HG03064 (cell line): Measurements from ENCODE around the gene SLC39A13.
A peak's percentile ranks its signal among the peaks of the same experiment; 100 is the strongest.

ENCODE experiments used
- ATAC-seq: cut with Tn5 transposase; IDR thresholded peaks from one replicate; pipeline ENCODE4 v1.9.1; 2021; ENCODE audit warnings: low read depth; ENCODE audit not compliant: unreplicated experiment

Gene SLC39A13

GRCh38 chr11:47426062-47426956 lies 17.9 kb downstream of the SLC39A13 start, which contains the start of gene PSMC3:
PSMC3 (minus strand) TSS chr11:47426439; CDS start chr11:47426279, 160 bp downstream.
- ATAC-seq: peak; percentile 90

- ATAC-seq: no peak
Observed at GRCh38 chr11:47430524-47430923, 22.1 kb downstream of the SLC39A13 start.

GRCh38 chr11:47431356-47432083 lies 23.1 kb downstream of the SLC39A13 start:
- ATAC-seq: no peak

- ATAC-seq: no peak
Observed at GRCh38 chr11:47433157-47433556, 24.8 kb downstream of the SLC39A13 start.

- no peak for ATAC-seq
Observed at GRCh38 chr11:47434011-47434786, 25.8 kb downstream of the SLC39A13 start.

DNA sequence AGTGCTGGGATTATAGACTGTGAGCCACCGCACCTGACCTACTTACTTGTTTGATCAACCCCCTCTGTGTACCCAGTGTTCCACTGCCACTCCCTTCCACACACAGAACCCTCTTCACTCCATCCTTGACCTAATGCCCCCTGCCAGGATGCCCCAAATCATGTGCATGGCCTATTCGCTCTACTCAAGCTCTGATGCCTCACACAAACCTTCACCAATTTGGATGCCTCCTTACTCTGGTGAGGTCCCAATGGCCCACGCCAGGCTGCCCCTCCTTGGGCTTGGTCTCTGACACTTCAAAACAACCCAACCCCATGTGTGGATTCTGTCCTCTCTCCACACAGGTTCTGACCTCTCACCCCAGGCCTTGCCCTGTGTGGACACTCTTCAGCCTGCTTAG lies 27.3 kb downstream of the SLC39A13 start:
- ATAC-seq: no peak

GRCh38 chr11:47436726-47437125 lies 28.3 kb downstream of the SLC39A13 start:
- no peak for ATAC-seq

DNA sequence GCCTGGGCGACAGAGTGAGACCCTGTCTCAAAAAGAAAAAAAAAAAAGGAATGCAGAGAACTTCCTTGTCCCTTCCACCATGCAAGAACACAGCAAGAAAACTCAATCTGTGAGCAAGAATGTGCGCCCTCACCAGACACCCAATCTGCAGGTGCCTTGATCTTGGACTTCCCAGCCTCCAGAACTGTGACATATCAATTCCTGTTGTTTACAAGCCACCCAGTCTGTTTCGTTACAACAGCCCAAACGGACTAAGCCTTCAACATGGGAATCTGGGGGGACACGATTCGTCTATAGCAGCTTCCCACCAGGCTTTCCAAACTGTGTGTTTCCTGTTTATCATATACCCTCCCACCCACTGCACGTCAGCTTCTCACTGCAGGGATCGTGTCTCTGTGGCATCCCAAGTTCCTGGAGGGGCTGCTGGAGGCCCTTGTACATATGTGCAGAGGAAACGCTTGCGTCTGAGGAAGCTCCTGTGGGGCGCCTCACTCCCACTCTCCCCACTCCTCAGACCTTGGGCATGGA lies 28.9 kb downstream of the SLC39A13 start:
- no peak for ATAC-seq

DNA sequence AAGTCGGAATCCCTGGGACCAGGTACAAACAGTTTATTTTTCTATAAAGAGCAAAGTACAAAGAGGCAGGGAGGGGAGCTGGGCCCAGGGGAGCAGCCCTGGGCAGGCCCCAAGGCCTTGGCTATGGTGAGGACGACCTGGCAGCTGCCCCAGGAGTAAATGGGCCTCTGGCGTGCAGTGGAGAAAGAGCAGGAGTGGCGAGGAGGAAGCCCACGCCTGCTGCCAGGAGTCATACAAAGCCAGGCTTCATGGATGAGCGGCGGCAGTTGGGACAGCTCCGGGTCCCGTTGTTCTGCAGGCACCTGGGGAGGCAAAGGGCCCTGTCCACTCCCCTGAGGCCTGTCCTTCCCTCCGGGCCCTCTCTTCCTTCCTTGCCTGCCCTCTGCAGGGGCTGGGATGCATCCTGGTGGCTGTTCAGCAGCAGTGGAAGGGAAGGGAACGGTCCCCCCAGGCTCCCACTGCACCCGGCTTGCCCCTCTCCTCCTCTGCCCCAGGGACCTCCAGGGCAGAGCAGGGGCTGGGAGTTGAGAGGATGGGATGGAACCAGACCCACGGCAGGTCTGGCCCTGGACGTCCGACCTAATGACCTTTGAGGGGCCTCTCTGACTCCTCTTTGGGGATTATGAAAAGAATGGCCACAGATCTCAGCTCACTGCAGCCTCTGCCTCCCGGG lies 29.5 kb downstream of the SLC39A13 start:
- ATAC-seq: no peak

GRCh38 chr11:47438721-47439120 lies 30.3 kb downstream of the SLC39A13 start:
- ATAC-seq: no peak

- ATAC-seq: no peak
Observed at GRCh38 chr11:47440054-47440476, 31.7 kb downstream of the SLC39A13 start.

DNA sequence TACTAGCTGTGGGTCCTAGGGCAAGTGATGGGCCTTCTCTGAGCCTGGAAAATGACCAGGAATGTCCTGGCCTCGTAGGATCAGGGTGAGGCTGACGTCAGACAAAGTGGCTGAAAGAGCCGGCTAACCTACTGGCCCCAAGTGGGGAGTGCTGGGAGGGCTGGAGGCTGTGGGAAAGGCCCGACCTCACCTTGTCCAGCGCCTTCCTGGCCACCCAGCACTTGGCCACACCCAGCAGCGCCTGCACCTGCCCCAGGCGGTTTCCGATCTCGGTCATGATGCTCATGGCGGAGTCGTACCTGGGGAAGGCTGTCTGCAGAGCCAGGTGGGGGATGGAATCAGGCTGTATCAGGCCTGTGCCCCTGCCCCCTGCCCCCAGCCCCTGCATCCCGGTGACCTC lies 33.0 kb downstream of the SLC39A13 start:
- no peak for ATAC-seq

GRCh38 chr11:47442514-47442913 lies 34.1 kb downstream of the SLC39A13 start:
- no peak for ATAC-seq

- no peak for ATAC-seq
Observed at GRCh38 chr11:47443028-47443700, 34.8 kb downstream of the SLC39A13 start.

DNA sequence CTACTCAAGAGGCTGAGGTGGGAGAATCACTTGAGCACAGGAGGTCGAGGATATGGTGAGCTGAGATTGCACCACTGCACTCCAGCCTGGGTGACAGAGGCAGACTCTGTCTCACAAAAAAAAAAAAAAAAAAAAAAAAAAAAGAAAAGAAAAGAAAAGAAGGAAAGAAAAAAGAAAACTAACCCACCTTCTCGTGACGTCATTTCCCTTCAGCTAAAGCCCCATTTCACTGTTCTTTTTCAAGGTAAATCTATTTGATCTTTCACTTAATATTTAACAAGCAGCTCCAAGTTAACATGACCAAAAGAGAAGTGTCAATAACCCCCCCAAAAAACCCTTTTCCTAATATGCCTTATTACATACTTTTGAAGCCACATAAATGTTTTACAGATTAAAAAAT lies 35.4 kb downstream of the SLC39A13 start:
- ATAC-seq: no peak

GRCh38 chr11:47445840-47446239 lies 37.5 kb downstream of the SLC39A13 start:
- ATAC-seq: no peak

DNA sequence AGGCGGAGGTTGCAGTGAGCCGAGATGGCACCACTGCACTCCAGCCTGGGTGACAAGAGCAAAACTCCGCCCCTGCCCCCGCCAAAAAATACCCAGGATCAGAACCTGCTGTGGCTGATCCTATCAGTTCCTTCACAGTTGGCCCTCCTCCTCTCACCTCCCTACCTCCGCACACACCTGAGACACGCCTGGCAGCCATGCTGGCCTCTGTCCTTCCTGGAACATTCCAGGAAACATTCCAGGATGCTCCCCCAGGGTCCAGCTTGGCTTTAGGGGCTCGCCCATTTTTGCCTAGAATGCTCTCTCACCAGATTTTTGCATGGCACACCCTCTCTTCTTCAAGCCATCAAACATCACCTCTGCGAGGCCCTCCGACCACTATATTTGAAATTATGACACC lies 38.4 kb downstream of the SLC39A13 start:
- no peak for ATAC-seq

DNA sequence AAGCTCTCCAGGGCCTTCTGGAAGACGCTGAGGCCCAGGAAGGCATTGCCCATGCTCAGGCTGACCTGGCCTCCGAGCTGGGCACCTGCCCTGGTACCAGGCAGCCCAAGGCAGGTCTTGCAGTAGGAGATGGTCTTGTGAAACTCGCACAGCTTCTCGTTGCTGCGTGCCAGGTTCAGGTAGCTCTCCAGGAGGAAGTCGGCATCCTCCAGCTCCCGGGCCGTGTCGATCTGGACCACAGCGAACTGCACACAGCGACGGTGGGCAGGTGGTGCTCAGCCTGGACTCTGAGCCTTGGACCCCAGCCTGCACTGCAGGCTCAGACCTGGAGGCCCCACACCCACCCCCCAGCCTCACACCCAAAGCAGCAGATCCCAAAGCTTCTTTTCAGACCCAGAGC lies 39.5 kb downstream of the SLC39A13 start:
- ATAC-seq: no peak

- no peak for ATAC-seq
Observed at GRCh38 chr11:47448566-47449427, 40.4 kb downstream of the SLC39A13 start, which contains the start of gene RAPSN. RAPSN (minus strand) TSS chr11:47449136; CDS start chr11:47448964, 172 bp downstream.
